Nephron progenitor cell (in vitro differentiated cells): ENCODE measurements around the gene LRP1B.

Source experiments
- DNase-seq: peaks from one replicate; pipeline ENCODE4 v3.0.0; 2021
- H3K27ac Mint-ChIP-seq: 2 replicates; pipeline ENCODE4 v1.8.0; 2021; ENCODE audit warnings: mild to moderate bottlenecking, moderate library complexity, mixed read lengths
- H3K27me3 Mint-ChIP-seq: 2 replicates; pipeline ENCODE4 v1.8.0; 2021; ENCODE audit warnings: mild to moderate bottlenecking, low read depth, mixed read lengths; ENCODE audit not compliant: poor library complexity
- H3K36me3 Mint-ChIP-seq: 2 replicates; pipeline ENCODE4 v1.8.0; 2021; ENCODE audit warnings: low read depth, mixed read lengths
- H3K4me1 Mint-ChIP-seq: 2 replicates; pipeline ENCODE4 v1.8.0; 2021; ENCODE audit warnings: mixed read lengths
- H3K4me3 Mint-ChIP-seq: 2 replicates; pipeline ENCODE4 v1.8.0; 2021; ENCODE audit warnings: mild to moderate bottlenecking, moderate library complexity, mixed read lengths
- H3K9me3 Mint-ChIP-seq: 2 replicates; pipeline ENCODE4 v1.8.0; 2021; ENCODE audit warnings: mild to moderate bottlenecking, moderate library complexity, mixed read lengths
- CTCF ChIP-seq: fragments of 200-600 bp; sonication (generic); IDR thresholded peaks from 2 replicates; pipeline ENCODE4 v1.5.0; 2021; ENCODE audit warnings: antibody characterized with exemption

Gene LRP1B

GRCh38 chr2:142044197-142044596 is 86.6 kb downstream of the LRP1B start:
- Mint-ChIP-seq H3K4me3 (no peak overlapping the region), H3K27me3 (no peaks in the 10 kb centered on the region)

GRCh38 chr2:142042536-142043199 is 88.1 kb downstream of the LRP1B start:
- H3K27me3 Mint-ChIP-seq = no peaks in the 10 kb centered on the region
- DNase-seq = no peak
- H3K4me3 Mint-ChIP-seq = no peak overlapping the region
- H3K27ac Mint-ChIP-seq = no peak overlapping the region
- H3K4me1 Mint-ChIP-seq = no peaks in the 10 kb centered on the region
- H3K9me3 Mint-ChIP-seq = no peaks in the 10 kb centered on the region
- no peaks in the 10 kb centered on the region for H3K36me3 Mint-ChIP-seq
- no peak for TF ChIP-seq CTCF

More at GRCh38 chr2:142044197-142044596, 86.6 kb downstream of the LRP1B start:
- H3K36me3 Mint-ChIP-seq = no peaks in the 10 kb centered on the region
- no peak for DNase-seq
- H3K27ac Mint-ChIP-seq = no peak overlapping the region
- TF ChIP-seq CTCF = no peak
- no peaks in the 10 kb centered on the region for H3K9me3 Mint-ChIP-seq
- H3K4me1 Mint-ChIP-seq = no peaks in the 10 kb centered on the region

GRCh38 chr2:142041996-142042395 is 88.8 kb downstream of the LRP1B start:
- no peaks in the 10 kb centered on the region for H3K9me3 Mint-ChIP-seq
- H3K4me3 Mint-ChIP-seq = no peak overlapping the region
- peaks cover 4% of the 10 kb centered on the region for H3K4me1 Mint-ChIP-seq
- no peak for DNase-seq
- no peaks in the 10 kb centered on the region for H3K36me3 Mint-ChIP-seq
- H3K27ac Mint-ChIP-seq = no peak overlapping the region
- H3K27me3 Mint-ChIP-seq = peaks cover 3% of the 10 kb centered on the region
- no peak for TF ChIP-seq CTCF

- Mint-ChIP-seq H3K36me3 (no peaks in the 10 kb centered on the region), H3K27me3 (peaks cover 3% of the 10 kb centered on the region), H3K27ac (no peak overlapping the region), H3K9me3 (no peaks in the 10 kb centered on the region), H3K4me3 (no peak overlapping the region), H3K4me1 (peaks cover 5% of the 10 kb centered on the region)
- no peak for TF ChIP-seq CTCF
- DNase-seq = no peak
Measured at GRCh38 chr2:142041105-142041504, 89.7 kb downstream of the LRP1B start.

GRCh38 chr2:142040556-142040955 is 90.3 kb downstream of the LRP1B start:
- no peak overlapping the region for H3K27ac Mint-ChIP-seq
- H3K4me1 Mint-ChIP-seq = peaks cover 5% of the 10 kb centered on the region
- no peak for TF ChIP-seq CTCF
- H3K4me3 Mint-ChIP-seq = no peak overlapping the region
- DNase-seq = no peak
- peaks cover 3% of the 10 kb centered on the region for H3K27me3 Mint-ChIP-seq
- H3K9me3 Mint-ChIP-seq = no peaks in the 10 kb centered on the region
- no peaks in the 10 kb centered on the region for H3K36me3 Mint-ChIP-seq

GRCh38 chr2:142038826-142039225 is 92.0 kb downstream of the LRP1B start:
- no peak for TF ChIP-seq CTCF
- Mint-ChIP-seq H3K36me3 (no peaks in the 10 kb centered on the region), H3K27ac (no peak overlapping the region), H3K9me3 (no peaks in the 10 kb centered on the region), H3K27me3 (peaks cover 3% of the 10 kb centered on the region), H3K4me3 (no peak overlapping the region), H3K4me1 (peaks cover 5% of the 10 kb centered on the region)
- DNase-seq = no peak
